Right ventricle myocardium superior (tissue), 1 donor: Measurements from ENCODE around the gene ASPM. TPM values are rescaled to one million over a fixed set of nuclear protein-coding genes. Genes with fewer than 3 reads are reported as not detected.
A peak's percentile ranks its signal among the peaks of the same experiment; 100 is the strongest.

Experiments
- ATAC-seq: fragments of 200-7000 bp; cut with Tn5 transposase; one replicate; pipeline ENCODE4 v1.9.1; 2020; ENCODE audit warnings: mild to moderate bottlenecking; ENCODE audit not compliant: poor library complexity
- DNase-seq: peaks from one replicate; pipeline ENCODE4 v3.0.0-alpha.2; 2020
- intact Hi-C: fragments of 100-400 bp; cut with DNase I; formaldehyde crosslinking; loops from one replicate; pipeline ENCODE4 v1.11.2; 2022
- long read RNA-seq: library from polyadenylated mRNA; unstranded; transcript quantifications from one replicate; pipeline ENCODE4 v2.0.0, GENCODE V29; 2021
- total RNA-seq: library from RNA; stranded (reverse); fragmentation: NEBNext Ultra II Directional; extraction: Animal tissue kit (Norgen Biotek cat#: 25700); gene quantifications from one replicate; pipeline ENCODE4 v1.2.1, GENCODE V29; 2021
- donor health status: DM: no; HTN: yes; CAD: no; lungs with severe emphysema.

Gene ASPM, protein sequence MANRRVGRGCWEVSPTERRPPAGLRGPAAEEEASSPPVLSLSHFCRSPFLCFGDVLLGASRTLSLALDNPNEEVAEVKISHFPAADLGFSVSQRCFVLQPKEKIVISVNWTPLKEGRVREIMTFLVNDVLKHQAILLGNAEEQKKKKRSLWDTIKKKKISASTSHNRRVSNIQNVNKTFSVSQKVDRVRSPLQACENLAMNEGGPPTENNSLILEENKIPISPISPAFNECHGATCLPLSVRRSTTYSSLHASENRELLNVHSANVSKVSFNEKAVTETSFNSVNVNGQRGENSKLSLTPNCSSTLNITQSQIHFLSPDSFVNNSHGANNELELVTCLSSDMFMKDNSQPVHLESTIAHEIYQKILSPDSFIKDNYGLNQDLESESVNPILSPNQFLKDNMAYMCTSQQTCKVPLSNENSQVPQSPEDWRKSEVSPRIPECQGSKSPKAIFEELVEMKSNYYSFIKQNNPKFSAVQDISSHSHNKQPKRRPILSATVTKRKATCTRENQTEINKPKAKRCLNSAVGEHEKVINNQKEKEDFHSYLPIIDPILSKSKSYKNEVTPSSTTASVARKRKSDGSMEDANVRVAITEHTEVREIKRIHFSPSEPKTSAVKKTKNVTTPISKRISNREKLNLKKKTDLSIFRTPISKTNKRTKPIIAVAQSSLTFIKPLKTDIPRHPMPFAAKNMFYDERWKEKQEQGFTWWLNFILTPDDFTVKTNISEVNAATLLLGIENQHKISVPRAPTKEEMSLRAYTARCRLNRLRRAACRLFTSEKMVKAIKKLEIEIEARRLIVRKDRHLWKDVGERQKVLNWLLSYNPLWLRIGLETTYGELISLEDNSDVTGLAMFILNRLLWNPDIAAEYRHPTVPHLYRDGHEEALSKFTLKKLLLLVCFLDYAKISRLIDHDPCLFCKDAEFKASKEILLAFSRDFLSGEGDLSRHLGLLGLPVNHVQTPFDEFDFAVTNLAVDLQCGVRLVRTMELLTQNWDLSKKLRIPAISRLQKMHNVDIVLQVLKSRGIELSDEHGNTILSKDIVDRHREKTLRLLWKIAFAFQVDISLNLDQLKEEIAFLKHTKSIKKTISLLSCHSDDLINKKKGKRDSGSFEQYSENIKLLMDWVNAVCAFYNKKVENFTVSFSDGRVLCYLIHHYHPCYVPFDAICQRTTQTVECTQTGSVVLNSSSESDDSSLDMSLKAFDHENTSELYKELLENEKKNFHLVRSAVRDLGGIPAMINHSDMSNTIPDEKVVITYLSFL (N-terminal part only)
- 0.40 TPM for total RNA-seq
- long read RNA-seq = 0 reads

DNA sequence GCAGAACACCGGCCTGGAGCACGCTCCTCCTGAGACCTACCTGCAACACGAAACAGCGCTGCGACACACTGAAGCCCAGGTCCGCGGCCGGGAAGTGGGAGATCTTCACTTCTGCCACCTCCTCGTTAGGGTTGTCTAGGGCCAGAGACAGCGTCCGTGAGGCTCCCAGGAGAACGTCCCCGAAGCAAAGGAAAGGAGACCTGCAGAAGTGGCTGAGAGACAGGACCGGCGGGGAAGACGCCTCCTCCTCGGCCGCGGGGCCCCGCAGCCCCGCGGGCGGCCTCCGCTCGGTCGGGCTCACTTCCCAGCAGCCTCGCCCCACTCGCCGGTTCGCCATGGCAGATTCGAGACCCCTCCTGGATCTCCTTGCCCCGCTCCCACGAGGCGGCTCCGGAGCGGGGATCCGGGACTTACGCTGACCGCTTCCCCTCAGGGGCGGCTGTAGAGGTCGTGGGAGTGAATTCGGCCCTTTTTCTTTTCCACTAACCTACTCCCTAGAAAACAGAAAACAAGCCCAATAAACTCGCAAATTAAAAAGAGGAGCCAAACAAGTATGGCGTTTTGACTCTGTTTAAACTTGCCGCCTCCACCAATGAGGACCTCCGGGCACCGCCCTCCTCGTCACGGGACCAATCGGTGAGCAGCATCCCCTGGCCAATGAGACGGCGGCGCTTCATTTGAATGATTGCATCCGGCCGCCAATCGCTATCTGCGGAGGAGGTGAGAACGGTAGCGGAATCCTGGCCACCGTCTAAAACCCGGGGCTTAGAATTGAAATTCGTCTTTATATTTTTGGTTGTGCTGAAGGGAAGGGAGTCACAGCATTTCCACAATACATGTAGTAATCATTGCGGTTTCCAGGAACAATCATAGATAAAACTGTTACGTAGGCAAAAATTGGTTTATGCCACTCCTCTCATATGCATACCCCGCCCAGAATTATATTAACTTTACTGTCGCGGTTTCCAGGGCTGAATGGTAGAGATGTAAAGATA, at the start of gene ASPM:
ASPM (minus strand) TSS at position 569 of the 995 bp plus-strand sequence; CDS start at position 337, 232 bp downstream.
- intact Hi-C loops = no loop called here
- ATAC-seq (peak; percentile 100), DNase-seq (peak; percentile 96)

DNA sequence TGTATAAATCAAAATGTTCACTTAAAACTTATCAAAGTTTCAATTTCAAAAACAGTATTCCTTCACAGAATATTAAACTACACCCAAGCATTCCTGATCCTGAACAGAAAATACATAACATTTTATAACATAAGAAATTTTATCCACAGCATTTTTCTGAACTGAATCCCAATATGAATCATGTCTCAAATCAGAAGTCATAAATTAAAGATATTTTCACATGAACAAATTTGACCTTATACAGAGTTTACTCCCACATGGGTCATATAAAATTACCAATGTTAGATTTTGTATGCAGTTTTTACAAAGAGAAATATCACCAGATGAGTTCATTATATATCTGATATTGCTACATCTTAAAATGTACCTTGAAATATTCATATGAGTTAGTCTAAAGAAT, 48.6 kb upstream of the ASPM start:
- intact Hi-C loops = no loop called here
- DNase-seq (no peak), ATAC-seq (no peak)

DNA sequence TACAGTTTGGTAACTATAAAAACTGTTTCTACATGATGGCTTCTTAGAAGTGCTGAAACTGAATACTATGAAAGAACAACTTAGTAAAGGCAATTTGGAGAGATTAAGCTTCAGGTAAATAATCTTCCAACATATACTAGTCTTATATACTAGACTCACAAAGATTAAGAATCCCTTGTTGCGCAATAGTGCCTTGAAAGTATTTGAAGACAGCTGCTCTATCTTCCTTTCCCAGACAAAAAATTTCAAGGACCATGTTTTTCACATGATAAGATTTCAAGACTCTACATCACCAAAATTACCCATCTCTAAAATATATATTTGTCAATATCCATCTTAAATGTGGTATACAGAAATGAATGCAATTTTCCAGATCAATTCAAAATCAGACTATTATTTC, 37.7 kb upstream of the ASPM start:
- ATAC-seq (no peak), DNase-seq (no peak)
- intact Hi-C loops = loop anchor here (5.0 kb wide), 1 partner anchor 173 kb away; no protein-coding TSS in a partner anchor

DNA sequence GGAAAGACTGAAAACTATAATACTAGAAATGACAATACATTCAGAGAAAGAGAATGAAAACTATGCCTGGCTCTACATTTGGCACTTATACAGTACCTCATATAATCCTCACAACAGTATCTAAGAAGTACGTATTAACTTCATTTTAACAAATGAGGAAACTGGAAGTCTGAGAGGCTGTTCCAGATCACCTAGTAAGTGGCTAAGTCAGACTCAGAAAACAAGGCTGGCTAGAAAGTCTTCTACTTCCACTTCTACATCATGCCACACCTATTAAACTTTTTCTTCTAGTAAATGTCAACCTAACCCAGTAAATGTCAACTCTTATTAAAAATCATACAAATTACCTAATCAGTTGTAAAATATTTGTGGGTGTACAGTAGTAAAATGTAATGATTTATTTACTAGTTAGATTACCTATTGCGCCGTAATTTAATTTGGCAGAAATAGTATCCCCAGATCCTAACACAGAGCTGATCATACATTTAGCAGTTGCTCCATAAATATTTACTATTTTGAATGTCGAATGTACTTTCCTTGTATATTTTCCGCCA, 36.8 kb upstream of the ASPM start:
- intact Hi-C loops = loop anchor here (5.0 kb wide), 1 partner anchor 174 kb away; no protein-coding TSS in a partner anchor
- no peak for ATAC-seq
- DNase-seq = no peak

DNA sequence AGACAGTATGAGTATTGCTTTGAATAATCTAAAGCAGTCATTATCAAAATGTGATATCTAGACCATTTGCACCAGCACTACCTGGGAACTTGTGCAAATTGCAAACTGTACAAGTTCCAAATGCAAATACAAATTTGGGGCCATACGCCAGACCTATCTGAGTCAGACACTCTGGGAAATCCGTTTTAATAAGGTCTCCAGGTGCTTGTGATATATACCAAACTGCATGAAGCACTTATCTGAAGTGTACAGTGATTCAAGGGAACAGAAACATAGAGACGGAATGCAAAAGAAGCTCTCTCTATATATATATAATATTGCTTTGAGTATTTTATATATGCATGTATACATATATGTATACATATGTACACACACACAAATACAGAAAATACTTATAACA, 36.2 kb upstream of the ASPM start:
- DNase-seq = no peak
- intact Hi-C loops = loop anchor here (5.0 kb wide), 1 partner anchor 175 kb away; no protein-coding TSS in a partner anchor
- no peak for ATAC-seq

DNA sequence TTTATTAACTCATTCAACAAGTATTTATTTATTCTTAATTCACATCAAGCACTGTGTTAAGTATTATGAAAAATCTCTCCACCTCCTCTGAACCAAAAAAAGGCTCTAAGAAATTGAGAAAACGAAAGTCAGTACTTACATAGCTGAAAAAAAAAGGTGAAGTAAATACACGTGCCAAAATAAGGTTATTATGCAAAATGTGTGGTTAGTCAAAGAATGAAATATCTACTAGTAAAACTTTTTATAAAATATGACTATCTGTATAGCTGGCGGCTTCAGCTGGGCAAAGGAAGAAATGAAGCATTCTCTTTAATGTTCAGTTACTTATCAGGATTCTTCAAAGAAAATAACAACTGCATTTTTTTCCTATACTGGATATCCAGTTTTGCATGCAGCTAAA, 35.5 kb upstream of the ASPM start:
- ATAC-seq (no peak), DNase-seq (no peak)
- intact Hi-C loops = loop anchor here (5.0 kb wide), 1 partner anchor 175 kb away; no protein-coding TSS in a partner anchor

DNA sequence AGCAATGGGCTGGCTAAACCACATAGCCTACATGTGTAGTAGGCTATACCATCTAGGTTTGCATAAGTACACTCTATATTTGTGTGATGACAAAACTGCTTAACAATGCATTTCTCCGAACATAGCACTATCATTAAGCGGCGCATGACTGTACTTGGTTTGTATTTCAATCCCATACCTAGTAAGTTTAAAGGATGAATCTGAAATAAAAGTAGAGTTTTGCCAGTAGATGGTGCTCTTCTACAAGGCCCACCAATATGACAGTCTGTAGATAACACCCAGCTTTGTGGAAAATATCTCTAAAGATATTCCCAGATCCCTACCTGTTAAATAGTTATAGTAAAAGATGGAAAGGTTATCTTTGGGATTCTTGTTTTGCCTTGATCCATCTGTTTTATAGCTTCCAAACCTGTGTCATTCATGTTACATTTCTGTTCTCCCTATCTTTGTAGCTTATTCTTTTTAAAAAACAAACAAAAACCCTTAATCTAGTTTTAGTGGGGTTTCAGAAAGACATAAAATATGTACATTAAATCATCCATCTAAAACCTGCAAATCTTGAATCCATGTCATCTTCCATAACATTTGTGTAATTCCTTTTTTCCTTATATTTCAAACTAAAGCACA, 33.9 kb upstream of the ASPM start:
- DNase-seq (no peak), ATAC-seq (no peak)
- intact Hi-C loops = loop anchor here (5.0 kb wide), 1 partner anchor 177 kb away; no protein-coding TSS in a partner anchor

DNA sequence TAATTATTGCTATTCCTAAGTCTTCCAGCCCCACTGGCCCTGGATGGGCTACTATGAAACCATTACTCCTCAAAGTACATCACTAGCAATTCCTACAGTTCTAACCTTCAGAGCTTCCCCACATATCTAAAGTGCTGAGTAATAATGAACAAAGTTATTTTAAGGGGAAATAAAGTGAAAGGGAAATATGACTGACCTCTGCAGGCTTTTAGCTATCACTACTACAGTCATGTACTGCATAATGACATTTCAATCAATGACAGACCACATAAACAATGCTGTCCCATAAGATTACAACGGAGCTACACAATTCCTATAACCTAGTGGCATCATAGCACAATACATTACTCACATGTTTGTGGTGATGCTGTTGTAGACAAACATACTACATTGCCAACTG, 32.5 kb upstream of the ASPM start:
- DNase-seq = no peak
- no peak for ATAC-seq
- intact Hi-C loops = no loop called here

DNA sequence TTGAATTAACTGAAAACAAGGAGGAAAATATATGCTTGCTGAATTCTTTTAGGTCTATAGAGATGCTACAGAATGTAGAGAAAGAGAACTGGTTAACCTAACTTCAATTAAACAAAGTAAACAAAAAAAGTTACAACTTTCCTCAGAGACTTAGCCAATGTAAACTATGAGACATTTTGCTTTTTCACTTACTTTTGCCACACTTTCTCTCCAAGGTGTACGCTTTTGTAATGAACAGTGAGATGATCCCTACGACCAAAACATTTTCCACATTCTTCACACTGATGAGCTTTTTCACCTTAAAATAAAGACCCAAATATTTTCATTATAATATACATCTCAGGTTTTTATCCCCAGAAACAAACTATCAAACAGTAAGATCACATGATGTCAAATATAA, 28.3 kb upstream of the ASPM start:
- no peak for ATAC-seq
- no peak for DNase-seq
- intact Hi-C loops = no loop called here

DNA sequence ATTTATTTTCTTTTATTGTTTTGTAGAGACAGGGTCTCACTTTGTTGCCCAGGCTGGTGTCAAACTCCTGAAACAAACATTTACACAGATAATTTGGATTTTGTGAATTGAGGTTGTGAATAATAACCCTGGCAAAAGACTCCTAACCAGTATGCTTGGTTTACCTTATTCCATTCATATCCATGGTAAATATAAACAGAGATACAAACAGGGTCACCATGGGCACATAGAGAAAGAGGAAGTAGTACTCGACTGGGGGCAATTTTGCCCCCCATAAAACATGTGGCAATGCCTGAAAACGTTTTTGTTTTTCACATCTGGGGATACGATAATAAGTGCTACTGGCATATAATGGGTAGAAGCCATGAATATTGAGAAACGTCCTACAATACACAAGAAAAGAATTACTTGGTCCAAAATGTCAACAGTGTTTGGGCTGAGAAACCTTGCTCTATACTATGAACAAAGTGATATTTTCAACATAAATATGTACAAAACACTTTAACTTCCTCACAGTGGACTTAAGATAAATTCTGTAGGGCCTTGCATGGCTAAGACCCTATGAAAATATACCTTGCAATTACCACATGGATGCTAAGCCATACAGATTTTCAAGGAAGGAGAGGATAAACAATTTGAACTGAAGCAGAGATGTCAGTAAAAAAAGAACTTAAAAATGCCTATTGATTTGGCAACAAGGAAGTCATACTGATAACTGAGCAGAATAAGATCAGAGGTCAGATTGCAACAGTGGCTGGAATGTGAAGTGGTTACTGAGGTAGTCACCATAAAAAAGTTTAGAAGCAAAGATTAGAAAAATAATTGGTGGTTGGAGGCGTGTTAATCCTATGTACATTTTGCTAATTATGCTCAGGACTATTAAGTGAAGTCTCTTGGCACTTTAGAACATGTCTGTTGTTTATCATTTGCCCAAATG, 27.4 kb upstream of the ASPM start:
- intact Hi-C loops = no loop called here
- DNase-seq = no peak
- ATAC-seq = no peak

DNA sequence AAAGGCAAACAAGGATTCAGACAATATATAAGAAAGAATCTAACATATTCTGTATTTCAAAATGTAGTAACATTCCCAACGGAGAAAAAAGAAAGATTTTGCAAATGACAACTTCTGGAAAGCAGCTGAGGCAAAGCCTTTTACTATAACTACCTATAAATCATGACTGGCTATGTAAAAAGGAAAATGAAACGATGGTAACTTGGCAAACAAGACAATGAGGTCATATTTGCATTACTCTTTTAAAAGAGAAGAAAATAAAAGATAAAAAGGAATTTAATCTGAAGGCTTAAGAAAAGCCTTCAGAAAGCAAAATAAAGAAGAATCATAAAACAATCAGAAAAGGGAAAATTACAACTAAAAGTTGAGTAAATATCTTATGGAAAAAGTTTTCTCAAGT, 25.1 kb upstream of the ASPM start:
- intact Hi-C loops = no loop called here
- ATAC-seq (no peak), DNase-seq (no peak)

DNA sequence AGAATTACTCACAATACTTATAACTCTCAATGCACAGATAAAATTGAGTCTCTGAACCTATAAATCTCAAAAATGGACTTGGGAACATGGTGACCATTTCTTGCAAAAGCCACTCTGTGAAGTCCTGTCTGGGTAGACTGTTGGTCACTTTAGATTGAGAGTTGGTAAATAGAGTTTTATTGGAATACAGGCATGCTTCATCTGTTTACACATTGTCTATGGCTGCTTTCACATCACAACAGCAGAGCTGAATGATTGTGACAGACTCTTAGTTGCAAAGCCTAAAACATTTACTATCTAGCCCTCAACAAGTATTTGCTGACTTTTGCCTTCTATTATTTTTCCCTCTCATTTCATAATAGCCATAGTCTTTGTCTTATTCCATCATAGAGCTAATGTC, 24.1 kb upstream of the ASPM start:
- intact Hi-C loops = no loop called here
- DNase-seq = no peak
- ATAC-seq = no peak

DNA sequence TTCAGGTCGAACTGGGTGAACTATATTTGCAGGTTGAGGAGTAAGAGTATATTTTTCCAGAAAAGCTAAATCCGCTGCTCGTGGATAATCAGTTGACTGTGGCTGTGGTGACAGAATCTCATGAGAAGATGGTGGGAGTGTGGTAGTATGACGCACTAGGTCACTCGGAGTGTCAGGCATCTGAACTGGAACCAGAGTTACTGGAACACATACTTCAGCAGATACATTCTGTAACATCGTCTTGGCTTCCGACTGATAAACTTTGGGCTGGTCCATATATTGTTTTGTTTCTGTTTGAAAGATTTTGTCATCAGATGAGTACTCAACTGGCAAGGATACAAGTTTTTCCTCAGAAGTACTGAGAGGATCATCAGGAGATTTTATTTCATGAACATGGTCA, 13.0 kb upstream of the ASPM start:
- intact Hi-C loops = no loop called here
- ATAC-seq (no peak), DNase-seq (no peak)

DNA sequence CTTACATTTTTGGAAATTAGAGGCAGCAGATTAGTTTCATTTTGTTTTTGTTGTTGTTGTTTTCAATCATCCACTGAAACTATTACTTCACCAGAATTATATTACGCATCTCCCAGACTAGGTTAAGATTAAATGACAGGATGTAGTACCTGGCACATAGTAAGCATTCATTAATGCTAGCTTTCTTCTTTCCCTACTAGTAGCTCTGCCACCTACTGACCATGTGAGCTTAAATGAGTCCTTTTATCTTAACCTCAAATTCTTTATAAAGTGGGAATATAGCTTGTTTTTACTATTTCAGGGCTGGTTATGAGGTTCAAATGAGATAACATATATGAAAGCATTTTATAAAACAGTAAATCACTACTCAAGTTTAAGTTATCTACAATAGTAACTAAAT, 10.2 kb upstream of the ASPM start:
- ATAC-seq (no peak), DNase-seq (no peak)
- intact Hi-C loops = no loop called here

DNA sequence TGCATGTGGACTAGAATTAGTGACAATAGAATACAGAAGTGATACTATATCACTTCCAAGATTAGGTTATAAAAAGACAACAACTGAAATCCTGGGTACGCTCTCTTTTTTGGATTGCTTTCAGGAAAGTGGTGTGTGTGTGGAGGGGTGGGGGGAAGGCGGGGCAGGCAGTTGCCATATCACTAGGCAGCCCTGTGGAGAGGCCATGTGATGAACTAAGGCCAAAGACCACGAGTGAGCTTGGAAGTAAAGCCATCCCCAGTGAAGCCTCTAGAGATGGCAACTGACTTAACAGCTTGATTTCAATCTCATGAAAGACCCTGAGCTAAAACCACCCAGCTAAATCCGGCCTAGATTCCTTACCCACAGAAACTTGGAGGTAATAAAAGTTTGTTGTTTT, 6.2 kb upstream of the ASPM start:
- intact Hi-C loops = no loop called here
- DNase-seq (no peak), ATAC-seq (no peak)

DNA sequence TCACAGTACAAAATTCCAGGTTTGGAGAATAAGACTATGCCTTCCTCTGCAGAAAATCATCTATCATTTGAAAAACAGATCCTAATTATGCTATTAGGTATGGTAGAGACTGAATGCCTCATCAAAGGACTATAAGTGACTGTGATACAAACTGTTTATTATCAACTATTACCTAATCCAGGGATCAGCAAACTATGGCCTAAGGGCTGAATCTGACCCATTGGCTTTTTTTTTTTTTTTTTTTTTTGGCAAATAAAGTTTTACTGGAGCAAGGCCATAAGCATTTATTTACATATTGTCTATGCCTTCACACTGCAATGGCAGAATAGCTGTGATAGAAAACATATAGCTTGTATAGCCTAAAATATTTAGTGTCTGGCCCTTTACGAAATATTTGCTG, 4.7 kb upstream of the ASPM start:
- no peak for DNase-seq
- ATAC-seq = no peak
- intact Hi-C loops = no loop called here
